ENCODE data around the gene CD58.

CD58 gene

DNA sequence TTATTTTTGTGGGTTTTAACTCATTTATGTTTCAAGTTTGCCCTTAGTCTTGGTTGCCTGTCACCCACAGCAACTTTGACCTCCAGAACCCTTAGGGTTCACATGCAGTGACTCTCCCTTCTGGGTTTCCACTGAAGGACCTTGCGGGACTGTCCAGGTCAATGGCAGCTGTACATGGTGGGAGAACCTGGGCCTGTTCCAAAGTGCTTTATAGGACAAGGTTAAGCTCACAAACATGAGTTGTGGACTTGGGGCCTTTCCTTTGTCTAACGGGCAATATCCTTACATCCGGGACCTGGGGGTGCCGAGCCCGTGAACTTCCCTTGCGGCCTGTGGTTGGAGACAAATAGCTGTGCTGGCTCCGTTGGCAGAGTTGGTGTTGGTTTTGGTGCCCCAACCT lies 77.8 kb downstream of the CD58 start:
- no peak for DNase-seq (ENCODE audit: low read depth in 2 of 2)

DNA sequence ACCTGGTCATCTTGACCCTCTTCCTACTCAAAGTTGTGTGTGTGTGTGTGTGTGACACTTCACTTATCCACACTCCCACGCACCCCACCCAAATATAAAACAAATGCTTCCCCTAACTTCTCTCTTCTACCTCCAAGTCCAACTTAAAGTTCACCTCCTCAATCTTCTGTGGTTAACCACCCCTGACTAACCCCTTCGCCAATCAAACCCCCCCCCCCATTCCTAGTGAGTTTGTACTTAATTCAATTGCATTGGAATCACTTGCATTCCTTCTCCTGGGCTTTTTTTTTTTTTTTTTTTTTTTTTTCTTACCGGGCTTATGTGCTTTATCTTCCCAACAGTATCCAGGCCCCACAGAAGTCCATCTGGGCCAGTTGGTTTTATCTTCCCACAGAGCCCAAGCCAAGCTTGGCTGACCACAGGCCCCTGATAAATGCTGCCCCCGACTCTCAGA lies 78.4 kb downstream of the CD58 start:
- DNase-seq (ENCODE audit: low read depth in 2 of 2) = no peak

DNA sequence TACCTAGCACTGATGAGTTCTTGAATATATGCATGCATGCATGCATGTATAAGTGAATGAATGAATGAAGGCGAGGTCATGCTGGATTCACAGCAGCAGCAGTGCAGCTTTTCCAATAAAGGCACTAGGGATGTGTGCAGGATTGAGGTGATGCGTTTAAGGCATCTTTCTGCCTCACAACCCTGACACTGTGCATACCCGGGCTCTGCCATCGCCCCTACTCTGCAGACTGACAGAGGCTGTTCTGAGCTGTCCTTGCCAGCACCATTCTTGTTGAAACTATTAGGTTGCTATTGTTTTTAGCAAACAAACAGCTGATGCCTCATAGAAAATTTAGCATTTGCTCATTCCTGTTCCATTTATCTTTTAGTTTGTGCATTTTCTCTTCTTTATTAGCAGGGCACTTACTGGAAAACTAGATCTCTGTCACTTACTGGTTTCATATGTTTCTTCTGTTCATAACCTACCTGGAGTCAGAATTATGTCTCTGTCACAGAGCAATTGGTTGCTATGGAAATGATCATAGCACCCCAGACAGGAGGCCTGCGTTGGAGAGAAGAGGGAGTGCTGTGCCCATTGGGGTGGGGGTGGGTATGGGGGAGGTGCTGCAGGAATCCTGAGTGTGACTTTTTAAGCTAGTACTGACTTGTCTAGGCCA lies 79.0 kb downstream of the CD58 start:
- no peak for DNase-seq (ENCODE audit: low read depth in 2 of 2)

DNA sequence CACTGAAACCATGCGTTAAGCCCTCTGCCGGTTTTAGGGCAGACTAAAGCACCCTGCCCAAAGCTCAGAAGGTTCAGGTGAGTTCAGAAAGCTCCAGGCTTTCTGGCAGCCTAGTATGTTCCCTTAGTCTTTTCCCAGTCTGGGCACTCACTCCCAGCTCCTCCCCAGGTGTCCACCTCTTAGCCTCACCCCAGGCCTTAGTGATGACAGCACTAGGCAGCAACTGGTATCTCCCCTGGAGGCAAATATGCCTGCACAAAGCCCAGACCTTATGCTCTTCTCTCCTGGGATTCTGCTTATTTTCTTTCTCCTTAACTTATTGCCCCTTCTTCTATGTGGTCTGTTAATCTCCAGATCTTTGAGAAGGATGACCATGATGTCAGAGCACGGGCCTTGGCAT lies 80.2 kb downstream of the CD58 start:
- DNase-seq (ENCODE audit: low read depth in 2 of 2) = no peak

DNA sequence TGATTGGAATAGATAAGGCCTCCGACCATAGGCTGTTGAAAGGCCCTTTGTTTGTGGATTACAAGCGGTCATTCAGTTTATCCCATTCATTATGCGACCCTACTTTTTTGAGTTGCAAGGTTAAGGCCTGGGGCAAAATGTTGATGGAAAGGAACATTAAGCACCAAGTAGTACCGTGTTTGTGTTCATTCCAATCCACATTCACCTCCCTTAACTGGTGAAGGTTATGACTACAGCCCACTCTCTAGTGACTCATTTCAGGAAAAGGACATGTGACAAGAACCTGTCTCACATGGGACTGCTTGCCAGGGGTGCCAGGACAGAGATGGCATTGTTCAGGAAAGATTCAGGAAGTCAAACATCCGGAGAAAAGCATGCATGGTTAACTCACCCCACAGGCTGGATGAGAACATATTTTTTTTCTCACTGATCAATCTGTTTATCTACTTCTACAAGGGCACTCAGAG lies 81.6 kb downstream of the CD58 start:
- no peak for DNase-seq (ENCODE audit: low read depth in 2 of 2)

GRCh38 chr1:116488071-116488470 lies 82.8 kb downstream of the CD58 start:
- no peak for DNase-seq (ENCODE audit: low read depth in 2 of 2)

DNA sequence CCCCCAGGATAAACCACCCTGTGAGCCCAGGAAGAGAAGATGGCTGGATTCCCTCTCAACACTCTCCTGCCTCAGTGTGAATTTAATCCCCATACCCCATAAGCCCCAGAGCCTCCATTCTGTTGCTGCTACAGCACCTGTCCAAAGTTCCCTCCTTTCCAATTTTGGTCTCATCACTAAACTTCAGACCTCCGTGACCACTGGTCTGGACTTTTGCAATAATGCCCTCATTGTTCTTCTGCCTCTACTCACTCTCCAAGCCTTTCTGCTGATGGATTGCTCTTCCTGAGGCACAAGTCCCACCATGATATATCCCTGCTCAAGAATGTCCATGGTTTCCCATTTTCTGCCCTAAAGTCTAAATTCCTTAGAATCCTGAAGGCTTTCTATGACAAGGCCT lies 83.2 kb downstream of the CD58 start:
- no peak for DNase-seq (ENCODE audit: low read depth in 2 of 2)

- DNase-seq (ENCODE audit: low read depth in 2 of 2) = no peak
These were observed 83.8 kb downstream of the CD58 start for GRCh38 chr1:116487031-116487430.

DNA sequence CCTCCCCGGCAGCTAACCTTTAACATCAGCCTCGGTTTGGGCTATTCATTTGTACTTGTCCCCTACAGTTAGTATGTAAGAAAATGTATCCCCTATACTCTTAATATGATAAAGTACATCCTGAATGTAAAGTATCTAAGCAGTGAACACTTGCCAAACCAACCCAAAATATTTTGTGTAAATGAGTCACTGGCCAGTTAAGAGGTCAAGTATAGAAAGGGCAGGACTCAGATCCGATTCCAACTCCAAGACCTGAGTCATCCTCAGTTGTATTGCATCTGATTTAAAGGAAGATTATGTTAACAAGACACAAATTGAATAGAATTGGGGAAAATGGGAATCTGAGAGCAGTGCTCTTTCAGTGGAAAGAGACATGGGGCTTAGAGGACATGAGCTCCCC lies 84.4 kb downstream of the CD58 start:
- no peak for DNase-seq (ENCODE audit: low read depth in 2 of 2)

DNA sequence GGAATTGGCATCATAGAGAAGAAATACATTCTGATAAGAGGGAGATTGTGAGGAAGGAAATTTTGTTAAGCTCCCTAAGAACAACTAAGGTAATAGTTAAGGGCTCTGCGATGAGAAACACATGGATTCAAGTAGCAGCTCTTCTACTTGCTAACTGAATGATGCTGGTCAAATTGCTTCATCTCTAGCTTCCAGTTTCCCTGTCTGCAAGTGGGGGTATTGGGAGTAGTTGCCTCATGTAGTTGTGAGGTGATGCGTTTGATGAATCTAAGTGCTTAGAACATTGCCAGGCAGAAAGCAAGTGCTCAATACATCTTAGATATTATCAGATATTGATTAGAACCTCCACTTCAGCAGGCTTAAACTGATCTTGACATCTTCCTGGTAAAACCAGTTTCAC lies 84.8 kb downstream of the CD58 start:
- no peak for DNase-seq (ENCODE audit: low read depth in 2 of 2)

DNA sequence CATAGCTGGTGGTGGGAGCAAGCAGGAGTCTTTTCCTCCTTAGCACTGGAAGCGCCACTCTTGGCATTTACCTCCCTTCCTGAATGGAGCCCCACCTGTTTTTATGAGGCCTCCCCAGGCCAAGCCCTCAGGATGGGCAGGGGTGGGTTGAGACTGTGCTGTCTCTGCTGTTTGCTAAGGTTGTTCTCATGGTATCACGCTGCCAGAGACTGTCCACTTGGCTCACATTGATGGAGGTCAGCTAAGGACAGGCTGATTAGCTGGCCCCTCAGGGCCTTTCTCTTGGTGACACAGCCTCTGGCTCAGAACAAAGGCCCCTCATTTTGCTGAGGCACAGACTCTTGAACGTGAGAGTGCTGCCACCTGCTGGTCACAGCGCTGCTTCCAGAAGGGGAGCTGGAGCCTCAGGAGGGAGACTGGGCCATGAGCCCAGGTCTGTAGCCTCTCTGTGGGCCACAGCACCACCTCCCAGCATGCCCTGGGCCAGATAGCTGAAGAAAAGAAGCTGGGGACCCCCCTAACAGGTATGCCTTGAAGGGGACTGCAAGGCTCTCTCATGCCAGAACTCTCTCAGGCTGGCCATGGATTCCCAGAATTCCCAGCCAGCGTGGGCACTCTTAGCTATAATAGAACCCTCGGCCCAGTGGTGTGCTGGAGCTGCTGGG lies 85.6 kb downstream of the CD58 start:
- DNase-seq (ENCODE audit: low read depth in 2 of 2) = peak; percentile 89 to 91

DNA sequence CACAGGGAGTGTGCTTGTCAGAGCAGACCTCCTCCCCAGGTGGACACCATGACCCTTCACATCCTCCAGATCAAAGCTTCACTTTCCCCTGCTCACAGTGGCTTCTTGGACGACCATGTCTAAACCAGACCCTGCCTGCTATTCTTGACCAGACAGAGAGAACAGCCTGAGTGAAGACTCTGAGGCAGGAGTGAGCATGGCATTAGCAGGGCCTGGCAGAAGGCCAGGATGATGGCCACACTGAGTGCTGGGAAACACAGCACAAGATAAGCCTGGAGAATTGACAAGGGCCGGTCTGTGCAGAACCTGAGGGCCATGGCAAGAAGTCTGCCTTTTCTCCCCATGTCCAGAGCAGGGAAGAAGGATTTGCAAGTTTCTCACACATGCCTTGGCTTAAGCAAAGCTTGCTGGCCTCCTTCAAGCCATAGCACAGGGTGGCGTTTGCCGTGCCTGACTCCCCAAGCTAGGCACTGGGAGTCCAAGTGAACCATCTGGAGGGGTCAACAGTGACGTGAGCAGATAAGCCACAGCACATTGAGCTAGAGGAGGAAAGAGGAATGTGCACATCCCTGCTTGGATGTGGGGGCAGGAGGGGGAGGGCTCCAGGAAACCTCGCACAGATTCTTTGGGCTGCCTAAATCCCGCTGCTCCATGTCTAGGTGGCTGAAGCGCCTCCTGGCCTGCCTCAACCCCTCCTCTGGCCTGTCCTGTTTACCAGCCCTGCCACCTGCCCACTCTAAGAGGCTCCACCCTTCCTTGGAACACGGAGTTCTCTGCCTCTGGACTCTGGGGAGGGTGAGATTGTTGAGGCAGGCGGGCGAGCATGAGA lies 87.1 kb downstream of the CD58 start:
- DNase-seq (ENCODE audit: low read depth in 2 of 2) = no peak

DNA sequence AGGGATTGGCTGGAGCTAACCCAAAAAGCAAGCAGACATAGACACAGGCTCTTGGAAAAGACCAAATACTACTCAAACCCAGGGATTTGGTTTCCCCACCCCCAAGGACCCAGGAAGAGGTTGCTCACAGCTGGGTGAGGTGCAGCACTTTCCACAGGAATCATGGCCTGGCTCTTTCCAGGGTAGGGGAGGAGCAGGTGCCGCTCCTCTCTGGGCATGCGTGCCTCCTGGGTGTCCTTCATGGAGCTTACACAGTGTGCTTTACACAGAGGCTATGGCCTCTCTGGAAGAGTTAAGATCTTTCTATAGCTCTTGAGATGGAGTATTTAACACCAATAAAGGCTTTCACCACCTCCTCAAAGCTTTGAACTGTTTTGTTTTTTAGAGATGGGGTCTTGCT lies 88.3 kb downstream of the CD58 start:
- DNase-seq (ENCODE audit: low read depth in 2 of 2) = no peak

DNA sequence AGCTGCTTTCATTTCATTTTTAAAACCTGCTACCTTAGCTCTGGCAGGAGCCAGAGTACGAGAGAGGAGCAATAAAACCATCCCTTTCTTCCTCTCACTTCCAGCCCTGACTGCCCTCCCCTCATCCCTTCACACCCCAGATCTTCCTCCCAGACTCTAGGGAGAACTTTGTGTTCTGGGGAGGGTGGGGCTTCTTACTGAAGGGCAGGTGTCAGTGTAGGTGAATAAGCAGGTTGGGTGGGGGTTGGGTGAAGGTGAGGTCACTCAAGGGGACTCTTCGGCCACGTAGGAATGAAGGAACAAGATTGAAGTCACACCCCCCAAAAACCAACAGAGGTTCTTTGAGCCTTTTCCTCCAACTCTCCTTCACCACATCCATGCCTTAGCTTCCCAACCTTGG lies 88.9 kb downstream of the CD58 start:
- no peak for DNase-seq (ENCODE audit: low read depth in 2 of 2)

DNA sequence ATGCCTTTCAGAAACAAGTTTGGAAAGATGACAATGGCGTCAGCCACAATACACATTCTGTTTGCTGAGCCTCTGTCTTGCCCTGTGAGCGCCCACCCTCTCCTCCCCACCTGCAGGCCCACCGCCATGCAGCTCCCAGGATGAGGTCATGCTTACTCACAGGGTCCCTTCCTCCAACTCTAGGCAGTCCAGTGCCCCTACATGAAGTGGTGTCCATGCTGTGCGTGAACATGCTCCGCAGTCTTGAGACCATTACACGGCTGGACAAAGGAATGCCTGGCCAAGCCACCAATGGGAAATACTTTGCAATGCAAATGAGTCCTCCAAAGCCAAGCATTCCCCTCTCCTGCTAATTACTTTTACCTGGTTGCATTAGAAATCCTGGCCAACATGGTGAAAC lies 92.2 kb downstream of the CD58 start:
- no peak for DNase-seq (ENCODE audit: low read depth in 2 of 2)

- DNase-seq (ENCODE audit: low read depth in 2 of 2) = no peak
These were observed 93.4 kb downstream of the CD58 start for GRCh38 chr1:116477429-116477828.

- no peak for DNase-seq (ENCODE audit: low read depth in 2 of 2)
These were observed 94.5 kb downstream of the CD58 start for GRCh38 chr1:116476321-116476720.

DNA sequence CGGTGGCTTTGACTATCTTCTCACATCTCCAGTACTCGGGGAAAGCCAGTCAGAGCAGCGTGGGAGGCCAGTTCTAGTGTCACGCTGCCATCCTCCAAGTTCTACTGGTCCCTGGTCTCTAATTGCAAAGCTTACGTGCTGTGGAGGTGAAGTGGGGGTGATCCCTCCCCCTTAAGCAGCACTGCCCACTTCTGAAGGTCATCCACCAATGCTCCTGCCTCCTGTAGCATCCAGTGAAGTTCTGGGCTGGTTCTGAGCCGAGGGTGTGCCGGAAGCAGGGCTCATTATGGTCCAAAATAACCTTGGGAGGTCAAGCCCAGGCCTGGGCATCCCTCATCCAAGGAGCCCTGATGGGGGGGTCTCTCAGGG lies 95.0 kb downstream of the CD58 start:
- DNase-seq (ENCODE audit: low read depth in 2 of 2) = no peak

GRCh38 chr1:116474921-116475849 lies 95.6 kb downstream of the CD58 start:
- DNase-seq (ENCODE audit: low read depth in 2 of 2) = no peak

DNA sequence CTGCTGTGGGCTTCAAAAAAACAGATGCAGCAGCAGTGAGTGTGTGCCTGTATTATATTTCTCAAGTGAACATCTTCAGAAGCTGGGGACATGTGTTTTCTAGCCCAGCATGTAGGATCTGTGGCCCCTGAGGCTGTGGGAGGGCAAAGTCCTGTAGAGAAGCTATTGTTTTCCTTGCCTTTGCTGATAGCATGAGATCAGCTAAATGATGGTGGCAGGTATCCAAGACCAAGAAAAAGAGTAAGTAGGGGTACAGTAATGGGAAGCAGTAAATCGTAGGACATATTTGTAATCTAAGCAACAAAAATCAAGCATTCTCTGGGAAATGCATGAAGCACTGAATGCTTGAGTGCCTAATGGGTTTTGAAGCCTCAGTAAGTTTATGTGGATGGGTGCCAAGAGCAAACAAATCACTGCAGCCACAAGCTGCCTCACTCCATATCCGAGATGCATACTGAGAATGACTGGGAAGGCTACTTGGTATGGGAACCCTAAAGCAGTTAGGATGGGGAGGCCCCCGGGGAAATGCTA lies 98.3 kb downstream of the CD58 start:
- DNase-seq (ENCODE audit: low read depth in 2 of 2) = no peak

GRCh38 chr1:116471241-116471640 lies 99.6 kb downstream of the CD58 start:
- no peak for DNase-seq (ENCODE audit: low read depth in 2 of 2)
